WERI-Rb-1 (cell line): ENCODE results near the gene DQX1.

Source experiments
- DNase-seq: peaks from one replicate; pipeline ENCODE4 v3.0.0-alpha.2; 2020
- H3K27ac ChIP-seq: fragments of 250-450 bp; sonication (Bioruptor Pico); 2 replicates; pipeline ENCODE4 v1.5.1; 2020; ENCODE audit warnings: mild to moderate bottlenecking, moderate library complexity
- H3K27me3 ChIP-seq: fragments of 250-450 bp; sonication (Bioruptor Pico); 2 replicates; pipeline ENCODE4 v1.5.1; 2021; ENCODE audit warnings: mild to moderate bottlenecking, low read depth, moderate library complexity; ENCODE audit not compliant: insufficient read depth, severe bottlenecking
- H3K36me3 ChIP-seq: fragments of 250-450 bp; sonication (Bioruptor Pico); 2 replicates; pipeline ENCODE4 v1.5.1; 2020; ENCODE audit warnings: mild to moderate bottlenecking, moderate library complexity
- H3K4me3 ChIP-seq: 2 replicates; pipeline ENCODE4 v1.5.1; 2011; ENCODE audit warnings: low read depth, mild to moderate bottlenecking, control low read depth, low read length
- H3K9me3 ChIP-seq: fragments of 250-450 bp; sonication (Bioruptor Pico); 2 replicates; pipeline ENCODE4 v1.5.1; 2021; ENCODE audit warnings: mild to moderate bottlenecking, moderate library complexity; ENCODE audit not compliant: severe bottlenecking
- TF ChIP-seq, protein P1 (sequence below): IDR thresholded peaks from 2 replicates; pipeline ENCODE4 v1.5.1; 2011; ENCODE audit warnings: low read depth, mild to moderate bottlenecking, control low read depth, inconsistent platforms, low read length

DQX1 gene, protein sequence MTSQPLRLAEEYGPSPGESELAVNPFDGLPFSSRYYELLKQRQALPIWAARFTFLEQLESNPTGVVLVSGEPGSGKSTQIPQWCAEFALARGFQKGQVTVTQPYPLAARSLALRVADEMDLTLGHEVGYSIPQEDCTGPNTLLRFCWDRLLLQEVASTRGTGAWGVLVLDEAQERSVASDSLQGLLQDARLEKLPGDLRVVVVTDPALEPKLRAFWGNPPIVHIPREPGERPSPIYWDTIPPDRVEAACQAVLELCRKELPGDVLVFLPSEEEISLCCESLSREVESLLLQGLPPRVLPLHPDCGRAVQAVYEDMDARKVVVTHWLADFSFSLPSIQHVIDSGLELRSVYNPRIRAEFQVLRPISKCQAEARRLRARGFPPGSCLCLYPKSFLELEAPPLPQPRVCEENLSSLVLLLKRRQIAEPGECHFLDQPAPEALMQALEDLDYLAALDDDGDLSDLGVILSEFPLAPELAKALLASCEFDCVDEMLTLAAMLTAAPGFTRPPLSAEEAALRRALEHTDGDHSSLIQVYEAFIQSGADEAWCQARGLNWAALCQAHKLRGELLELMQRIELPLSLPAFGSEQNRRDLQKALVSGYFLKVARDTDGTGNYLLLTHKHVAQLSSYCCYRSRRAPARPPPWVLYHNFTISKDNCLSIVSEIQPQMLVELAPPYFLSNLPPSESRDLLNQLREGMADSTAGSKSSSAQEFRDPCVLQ

GRCh38 chr2:74525717-74526648 lies at the start of gene DQX1:
TSS of gene DQX1 (minus strand) at chr2:74526231. CDS start at chr2:74525729, 502 bp downstream.
- Histone ChIP-seq H3K9me3 (no peaks in the 10 kb centered on the region), H3K4me3 (no peak within 1 kb of the TSS), H3K27me3 (no peaks in the 10 kb centered on the region), H3K27ac (no peak within 1 kb of the TSS), H3K36me3 (peaks cover 37% of the 10 kb centered on the region)
- TF ChIP-seq, protein P1, sequence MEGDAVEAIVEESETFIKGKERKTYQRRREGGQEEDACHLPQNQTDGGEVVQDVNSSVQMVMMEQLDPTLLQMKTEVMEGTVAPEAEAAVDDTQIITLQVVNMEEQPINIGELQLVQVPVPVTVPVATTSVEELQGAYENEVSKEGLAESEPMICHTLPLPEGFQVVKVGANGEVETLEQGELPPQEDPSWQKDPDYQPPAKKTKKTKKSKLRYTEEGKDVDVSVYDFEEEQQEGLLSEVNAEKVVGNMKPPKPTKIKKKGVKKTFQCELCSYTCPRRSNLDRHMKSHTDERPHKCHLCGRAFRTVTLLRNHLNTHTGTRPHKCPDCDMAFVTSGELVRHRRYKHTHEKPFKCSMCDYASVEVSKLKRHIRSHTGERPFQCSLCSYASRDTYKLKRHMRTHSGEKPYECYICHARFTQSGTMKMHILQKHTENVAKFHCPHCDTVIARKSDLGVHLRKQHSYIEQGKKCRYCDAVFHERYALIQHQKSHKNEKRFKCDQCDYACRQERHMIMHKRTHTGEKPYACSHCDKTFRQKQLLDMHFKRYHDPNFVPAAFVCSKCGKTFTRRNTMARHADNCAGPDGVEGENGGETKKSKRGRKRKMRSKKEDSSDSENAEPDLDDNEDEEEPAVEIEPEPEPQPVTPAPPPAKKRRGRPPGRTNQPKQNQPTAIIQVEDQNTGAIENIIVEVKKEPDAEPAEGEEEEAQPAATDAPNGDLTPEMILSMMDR: no peak
- peak; percentile 50 for DNase-seq

DNA sequence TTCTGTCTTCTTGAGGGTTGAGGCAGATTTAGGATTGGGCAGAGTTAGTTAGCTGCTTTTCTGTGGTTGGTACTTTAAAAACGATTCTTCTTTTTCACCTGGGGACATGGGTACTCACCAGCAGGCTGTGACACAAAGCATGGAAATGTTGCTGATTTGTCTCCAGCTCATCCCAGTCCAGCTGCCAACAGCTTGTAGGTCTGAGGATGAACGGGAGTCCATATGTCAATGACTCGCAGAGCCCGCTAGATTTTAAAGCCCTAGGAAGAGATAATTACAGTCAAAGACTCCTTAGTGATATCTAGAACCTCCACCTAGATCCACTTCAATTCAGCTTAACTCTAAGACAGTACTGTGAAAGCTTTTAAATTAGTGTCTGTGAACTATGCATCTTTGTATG lies 49.3 kb upstream of the DQX1 start:
- Histone ChIP-seq H3K4me3 (no peak overlapping the region), H3K27ac (no peak overlapping the region), H3K9me3 (no peaks in the 10 kb centered on the region), H3K36me3 (no peaks in the 10 kb centered on the region), H3K27me3 (no peaks in the 10 kb centered on the region)
- peak; percentile 70 for DNase-seq
- TF ChIP-seq, protein P1: no peak

DNA sequence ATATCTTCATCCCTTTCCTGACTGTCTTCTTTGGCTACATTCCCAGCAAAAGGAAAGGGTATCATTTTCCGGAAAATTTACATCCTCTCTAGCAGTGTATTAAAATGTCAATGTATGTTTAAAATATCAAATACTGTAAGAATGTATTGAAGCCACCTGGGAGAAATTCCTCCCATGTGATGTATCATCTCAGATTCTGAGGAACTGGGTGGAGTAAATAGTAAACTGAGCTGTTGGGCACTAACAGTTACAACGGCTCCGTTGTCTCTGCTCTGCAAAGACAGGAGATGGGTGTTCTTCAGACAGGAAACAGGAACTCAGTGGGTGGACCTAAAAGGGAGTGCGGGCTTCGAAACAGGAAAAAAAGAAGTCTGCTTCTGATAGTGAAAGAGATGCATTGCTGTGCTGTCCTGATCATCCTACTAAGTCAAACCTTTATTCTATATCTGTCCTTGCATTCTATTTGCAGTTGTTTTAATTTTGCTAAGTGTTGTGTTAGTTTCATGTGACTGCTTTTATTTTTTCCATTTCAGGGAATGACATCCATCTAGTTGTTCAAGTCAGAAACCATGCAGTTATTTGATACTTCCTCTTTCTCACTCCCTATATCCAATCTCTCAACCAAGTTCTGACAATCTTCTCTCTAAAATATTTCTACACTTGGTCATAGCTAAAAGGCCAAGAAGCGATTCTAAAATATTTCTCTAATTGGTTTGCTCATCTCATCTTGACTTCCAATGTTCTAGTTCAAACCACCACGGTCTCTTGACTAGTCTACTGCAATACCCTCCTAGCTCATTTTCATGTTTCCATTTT lies 47.9 kb upstream of the DQX1 start:
- no peaks in the 10 kb centered on the region for H3K27me3 ChIP-seq

DNA sequence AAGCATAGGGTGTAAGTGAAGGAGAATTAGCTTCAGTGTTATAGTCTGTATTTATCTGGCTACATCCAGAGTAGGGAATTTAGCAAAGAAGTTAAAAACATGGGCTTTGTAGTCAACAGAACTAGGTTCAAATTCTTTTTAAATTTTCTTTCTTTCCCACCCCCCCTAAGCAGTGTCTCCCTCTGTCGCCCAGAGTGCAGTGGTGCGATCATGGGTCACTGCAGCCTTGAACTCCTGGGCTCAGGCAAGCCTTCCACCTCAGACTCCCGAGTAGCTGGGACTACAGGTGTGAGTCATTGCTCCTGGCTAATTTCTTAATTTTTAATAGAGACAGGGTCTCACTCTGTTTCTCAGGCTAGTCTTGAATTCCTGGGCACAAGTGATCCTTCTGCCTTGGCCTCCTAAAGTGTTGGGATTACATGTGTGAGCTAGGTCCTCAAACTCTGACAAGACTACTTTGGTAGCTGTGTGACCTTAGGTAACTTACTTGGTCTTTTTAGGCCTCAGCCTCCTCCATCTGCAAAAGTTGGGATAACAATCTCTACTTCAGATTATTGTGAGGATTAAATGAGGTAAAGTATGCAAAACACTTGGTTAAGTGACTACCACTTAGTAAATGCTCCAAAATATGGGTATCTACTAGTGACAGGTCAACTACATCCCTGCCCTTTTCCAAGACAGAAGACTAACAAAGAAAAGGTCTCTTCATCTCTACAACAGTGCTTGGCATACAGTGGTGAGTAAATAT lies 46.3 kb upstream of the DQX1 start:
- H3K27ac ChIP-seq: no peak overlapping the region
- H3K9me3 ChIP-seq: no peaks in the 10 kb centered on the region
- H3K36me3 ChIP-seq: no peaks in the 10 kb centered on the region
- no peak for DNase-seq
- TF ChIP-seq, protein P1: no peak
- no peaks in the 10 kb centered on the region for H3K27me3 ChIP-seq
- no peak overlapping the region for H3K4me3 ChIP-seq

More for the DNA sequence above, 47.9 kb upstream of the DQX1 start:
- no peak for DNase-seq
- TF ChIP-seq, protein P1: no peak
- no peaks in the 10 kb centered on the region for H3K9me3 ChIP-seq
- no peaks in the 10 kb centered on the region for H3K36me3 ChIP-seq
- H3K4me3 ChIP-seq: no peak overlapping the region
- H3K27ac ChIP-seq: no peak overlapping the region
